GM06990 (cell line): ENCODE measurements around the gene ABCA7.

ENCODE experiments used
- DNase-seq: peaks from one replicate; pipeline ENCODE4 v3.0.0-alpha.2; 2011; ENCODE audit not compliant: insufficient read length; ENCODE audit errors: extremely low read depth
- H3K27me3 ChIP-seq: replicated peaks from 2 replicates; pipeline ENCODE4 v1.6.0; 2011; ENCODE audit warnings: low read length; ENCODE audit not compliant: control insufficient read depth, insufficient read depth
- H3K36me3 ChIP-seq: 2 replicates; pipeline ENCODE4 v1.5.1; 2011; ENCODE audit warnings: low read length; ENCODE audit not compliant: control insufficient read depth, insufficient read depth
- H3K4me3 ChIP-seq: replicated peaks from 2 replicates; pipeline ENCODE4 v1.5.1; 2011; ENCODE audit warnings: low read depth, mild to moderate bottlenecking, control low read depth, low read length
- TF ChIP-seq, protein P1 (sequence below): IDR thresholded peaks from 2 replicates; pipeline ENCODE4 v1.5.1; 2011; ENCODE audit warnings: low read length, control low read depth, mild to moderate bottlenecking, inconsistent platforms; ENCODE audit not compliant: insufficient read depth, poor library complexity, severe bottlenecking

ABCA7 gene

GRCh38 chr19:1087813-1088415, 48.0 kb downstream of the ABCA7 start:
- peak; percentile 68 for DNase-seq
- TF ChIP-seq, protein P1, sequence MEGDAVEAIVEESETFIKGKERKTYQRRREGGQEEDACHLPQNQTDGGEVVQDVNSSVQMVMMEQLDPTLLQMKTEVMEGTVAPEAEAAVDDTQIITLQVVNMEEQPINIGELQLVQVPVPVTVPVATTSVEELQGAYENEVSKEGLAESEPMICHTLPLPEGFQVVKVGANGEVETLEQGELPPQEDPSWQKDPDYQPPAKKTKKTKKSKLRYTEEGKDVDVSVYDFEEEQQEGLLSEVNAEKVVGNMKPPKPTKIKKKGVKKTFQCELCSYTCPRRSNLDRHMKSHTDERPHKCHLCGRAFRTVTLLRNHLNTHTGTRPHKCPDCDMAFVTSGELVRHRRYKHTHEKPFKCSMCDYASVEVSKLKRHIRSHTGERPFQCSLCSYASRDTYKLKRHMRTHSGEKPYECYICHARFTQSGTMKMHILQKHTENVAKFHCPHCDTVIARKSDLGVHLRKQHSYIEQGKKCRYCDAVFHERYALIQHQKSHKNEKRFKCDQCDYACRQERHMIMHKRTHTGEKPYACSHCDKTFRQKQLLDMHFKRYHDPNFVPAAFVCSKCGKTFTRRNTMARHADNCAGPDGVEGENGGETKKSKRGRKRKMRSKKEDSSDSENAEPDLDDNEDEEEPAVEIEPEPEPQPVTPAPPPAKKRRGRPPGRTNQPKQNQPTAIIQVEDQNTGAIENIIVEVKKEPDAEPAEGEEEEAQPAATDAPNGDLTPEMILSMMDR, result peak; percentile 38
- Histone ChIP-seq H3K4me3 (no peak overlapping the region), H3K36me3 (peaks cover 42% of the 10 kb centered on the region), H3K27me3 (no peaks in the 10 kb centered on the region)

GRCh38 chr19:1088416-1089010, 48.6 kb downstream of the ABCA7 start:
- Histone ChIP-seq H3K4me3 (no peak overlapping the region), H3K27me3 (no peaks in the 10 kb centered on the region), H3K36me3 (peaks cover 36% of the 10 kb centered on the region)
- TF ChIP-seq, protein P1, result no peak
- no peak for DNase-seq

DNA sequence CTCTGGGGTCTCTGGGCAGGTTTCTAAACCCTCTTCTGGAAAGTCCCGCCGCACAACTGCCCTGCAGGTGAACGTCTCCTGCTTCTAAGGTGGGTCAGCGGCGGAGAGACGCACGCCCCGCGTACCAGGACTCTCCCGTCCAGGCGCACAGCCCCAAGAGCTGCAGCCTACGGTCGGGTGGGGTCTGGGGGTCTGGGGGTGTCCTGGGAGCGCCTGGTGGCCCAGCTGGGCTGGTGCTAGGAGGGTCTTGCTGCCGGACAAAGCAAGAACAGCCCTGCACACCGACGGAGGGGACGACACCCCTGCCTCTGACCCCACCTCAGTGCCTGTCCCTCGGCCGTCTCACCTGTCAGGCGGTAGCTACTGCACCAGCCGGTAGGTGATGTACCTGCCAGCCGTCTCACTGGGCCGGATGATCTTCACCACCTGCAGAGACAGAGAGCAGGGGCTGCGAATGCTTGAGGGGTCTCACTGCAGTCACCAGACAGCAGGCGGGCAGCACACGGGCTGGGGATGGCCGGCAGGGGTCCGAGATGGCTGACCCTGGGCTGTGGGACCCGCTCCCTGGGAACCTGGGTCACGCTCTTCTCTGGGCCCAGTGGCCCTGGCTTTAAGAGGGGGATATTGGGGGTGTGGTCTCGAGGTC, 49.3 kb downstream of the ABCA7 start:
- no peak overlapping the region for H3K4me3 ChIP-seq
- TF ChIP-seq, protein P1, result no peak
- H3K27me3 ChIP-seq, result no peaks in the 10 kb centered on the region
- peak; percentile 36 for DNase-seq
- peaks cover 32% of the 10 kb centered on the region for H3K36me3 ChIP-seq

DNA sequence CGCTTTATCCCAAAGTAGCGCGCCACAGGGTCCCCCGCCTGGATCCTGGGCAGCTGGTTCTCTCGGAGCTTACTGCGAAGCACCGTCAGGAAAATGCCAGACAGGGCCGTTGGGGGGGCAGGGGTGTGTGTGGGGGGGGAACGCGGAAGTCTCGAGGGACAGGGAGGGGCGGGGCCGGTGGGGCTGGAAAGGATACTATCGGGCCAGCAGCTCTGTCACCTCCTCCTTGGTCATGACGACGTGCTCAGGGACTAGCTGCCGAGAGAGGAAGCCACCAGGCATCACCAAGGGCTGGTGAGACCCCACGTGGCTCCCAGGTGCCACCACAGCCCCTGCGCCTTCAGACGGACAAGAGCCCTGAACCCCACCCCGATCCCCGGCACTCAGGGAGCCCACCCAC, 50.0 kb downstream of the ABCA7 start:
- no peak for DNase-seq
- H3K36me3 ChIP-seq, result peaks cover 28% of the 10 kb centered on the region
- H3K27me3 ChIP-seq, result no peaks in the 10 kb centered on the region
- no peak overlapping the region for H3K4me3 ChIP-seq
- TF ChIP-seq, protein P1, result peak; percentile 7

DNA sequence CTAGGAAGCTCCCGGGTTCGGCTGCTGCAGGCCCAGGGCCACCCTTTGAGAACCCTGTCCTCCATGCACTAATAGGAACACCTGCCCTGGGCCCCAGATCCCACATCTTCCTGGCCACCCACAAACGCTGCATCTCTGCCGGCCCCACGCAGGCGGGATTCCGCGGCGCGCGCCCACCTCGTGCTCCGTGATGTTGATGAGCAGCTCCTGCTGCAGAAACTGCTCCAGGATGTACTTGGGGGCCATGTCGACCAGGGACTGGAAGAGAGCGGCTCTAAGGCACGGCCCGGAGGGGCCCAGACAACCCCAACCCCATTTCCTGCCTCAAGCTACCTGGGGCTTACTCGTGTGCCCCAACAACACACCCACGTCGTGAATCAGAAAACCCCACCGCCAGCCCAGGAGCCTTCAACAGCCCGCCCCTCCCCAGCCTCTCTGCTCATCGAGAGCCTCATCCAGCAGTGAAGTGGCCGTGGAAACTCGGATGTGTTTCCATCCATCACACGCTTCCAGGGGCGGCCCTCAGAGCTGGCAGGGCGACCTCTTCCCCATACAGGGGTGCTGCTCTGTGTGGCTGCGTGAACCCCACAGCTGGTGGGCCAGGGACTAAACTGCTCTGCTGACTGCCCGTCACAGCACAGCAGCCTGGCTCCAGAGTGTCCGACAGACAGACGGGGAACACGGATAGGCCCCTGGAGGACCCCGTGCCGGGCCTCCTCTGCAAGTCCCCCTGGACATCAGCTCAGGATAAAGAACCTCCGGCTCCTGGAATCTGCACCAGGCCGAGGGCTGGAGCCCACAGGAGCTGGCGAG, 51.0 kb downstream of the ABCA7 start:
- DNase-seq, result peak; percentile 17
- Histone ChIP-seq H3K4me3 (no peak overlapping the region), H3K27me3 (no peaks in the 10 kb centered on the region), H3K36me3 (peaks cover 21% of the 10 kb centered on the region)
- TF ChIP-seq, protein P1, result no peak
